ENCODE measurements around the gene ATG14. TPM values are rescaled to one million over a fixed set of nuclear protein-coding genes. Genes with fewer than 3 reads are reported as not detected.

ATG14 gene
- total RNA-seq, 2 donors from 2014 or later = 10.6 to 10.9 TPM

DNA sequence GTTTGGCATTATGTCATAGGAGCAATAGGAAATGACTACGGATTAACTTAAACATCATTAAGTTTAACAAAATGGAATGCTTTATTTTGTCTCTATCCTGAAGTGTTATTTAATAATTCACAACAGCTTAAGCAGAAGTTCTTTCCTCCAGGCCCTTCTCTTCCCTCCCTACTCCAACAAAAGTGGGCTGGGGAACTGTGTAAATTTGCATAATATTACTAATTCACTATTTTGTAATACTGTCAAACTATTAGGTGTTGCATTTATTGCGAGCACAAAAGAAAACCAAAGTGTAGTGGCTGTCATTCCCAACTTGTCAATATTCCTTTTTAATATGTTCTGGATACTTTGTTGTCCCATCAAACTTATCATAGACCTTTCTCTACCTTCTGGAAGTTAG, 69.8 kb downstream of the ATG14 start:
- H3K27ac ChIP-seq = no peak overlapping the region
- H3K27me3 ChIP-seq = no peaks in the 10 kb centered on the region
- no peak for DNase-seq
- H3K4me3 ChIP-seq = no peak overlapping the region
- intact Hi-C loops (cut with DNase I) = no loop called here
- peaks cover 46% of the 10 kb centered on the region for H3K4me1 ChIP-seq
- no peaks in the 10 kb centered on the region for H3K36me3 ChIP-seq (replicated peaks in 1 of 2; ENCODE audit: insufficient read depth in 1 of 2, low read depth in 2 of 2)
- TF ChIP-seq POLR2A (IDR thresholded peaks at IDR 0.05) = no peak
- TF ChIP-seq, protein P1, sequence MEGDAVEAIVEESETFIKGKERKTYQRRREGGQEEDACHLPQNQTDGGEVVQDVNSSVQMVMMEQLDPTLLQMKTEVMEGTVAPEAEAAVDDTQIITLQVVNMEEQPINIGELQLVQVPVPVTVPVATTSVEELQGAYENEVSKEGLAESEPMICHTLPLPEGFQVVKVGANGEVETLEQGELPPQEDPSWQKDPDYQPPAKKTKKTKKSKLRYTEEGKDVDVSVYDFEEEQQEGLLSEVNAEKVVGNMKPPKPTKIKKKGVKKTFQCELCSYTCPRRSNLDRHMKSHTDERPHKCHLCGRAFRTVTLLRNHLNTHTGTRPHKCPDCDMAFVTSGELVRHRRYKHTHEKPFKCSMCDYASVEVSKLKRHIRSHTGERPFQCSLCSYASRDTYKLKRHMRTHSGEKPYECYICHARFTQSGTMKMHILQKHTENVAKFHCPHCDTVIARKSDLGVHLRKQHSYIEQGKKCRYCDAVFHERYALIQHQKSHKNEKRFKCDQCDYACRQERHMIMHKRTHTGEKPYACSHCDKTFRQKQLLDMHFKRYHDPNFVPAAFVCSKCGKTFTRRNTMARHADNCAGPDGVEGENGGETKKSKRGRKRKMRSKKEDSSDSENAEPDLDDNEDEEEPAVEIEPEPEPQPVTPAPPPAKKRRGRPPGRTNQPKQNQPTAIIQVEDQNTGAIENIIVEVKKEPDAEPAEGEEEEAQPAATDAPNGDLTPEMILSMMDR (IDR thresholded peaks at IDR 0.05) = no peak
- H3K9me3 ChIP-seq = no peaks in the 10 kb centered on the region
- no peak for ATAC-seq
- WGBS, 2 donors = 91% methylated on average over 2 of the region's 2 CpGs

DNA sequence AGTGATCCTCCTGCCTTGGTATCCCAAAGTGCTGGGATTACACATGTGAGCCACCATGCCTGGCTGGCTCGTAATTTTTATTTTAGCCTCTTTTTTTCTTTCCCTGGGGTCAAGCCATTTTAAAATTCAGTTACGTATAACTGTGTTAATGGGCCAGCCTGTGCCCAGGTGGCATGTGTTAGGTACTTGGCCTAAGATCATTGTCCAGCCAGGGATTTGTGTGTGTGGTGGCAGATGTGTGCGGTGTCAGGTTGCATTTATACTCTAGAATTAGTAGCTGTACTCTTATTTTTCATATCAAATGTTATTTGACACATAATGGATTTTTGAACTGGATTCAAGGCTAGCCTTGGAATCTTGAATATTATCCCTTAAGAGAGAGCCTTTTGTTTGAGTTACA, 71.1 kb downstream of the ATG14 start:
- H3K4me1 ChIP-seq = peaks cover 33% of the 10 kb centered on the region
- H3K27me3 ChIP-seq = no peaks in the 10 kb centered on the region
- ATAC-seq (peak; percentile 85), DNase-seq (peak; percentile 42 to 74 (median 67))
- 35 to 39% methylated on average over 3 of the region's 3 CpGs for WGBS, 2 donors
- H3K27ac ChIP-seq = peak overlapping the region in 3 of 4 donors; percentile 33 to 60 (median 52)
- no peaks in the 10 kb centered on the region for H3K36me3 ChIP-seq (replicated peaks in 1 of 2; ENCODE audit: insufficient read depth in 1 of 2, low read depth in 2 of 2)
- no peak overlapping the region for H3K4me3 ChIP-seq
- no peak for TF ChIP-seq POLR2A (IDR thresholded peaks at IDR 0.05)
- TF ChIP-seq, protein P1 (IDR thresholded peaks at IDR 0.05) = no peak
- H3K9me3 ChIP-seq = no peaks in the 10 kb centered on the region
- intact Hi-C loops (cut with DNase I) = no loop called here

DNA sequence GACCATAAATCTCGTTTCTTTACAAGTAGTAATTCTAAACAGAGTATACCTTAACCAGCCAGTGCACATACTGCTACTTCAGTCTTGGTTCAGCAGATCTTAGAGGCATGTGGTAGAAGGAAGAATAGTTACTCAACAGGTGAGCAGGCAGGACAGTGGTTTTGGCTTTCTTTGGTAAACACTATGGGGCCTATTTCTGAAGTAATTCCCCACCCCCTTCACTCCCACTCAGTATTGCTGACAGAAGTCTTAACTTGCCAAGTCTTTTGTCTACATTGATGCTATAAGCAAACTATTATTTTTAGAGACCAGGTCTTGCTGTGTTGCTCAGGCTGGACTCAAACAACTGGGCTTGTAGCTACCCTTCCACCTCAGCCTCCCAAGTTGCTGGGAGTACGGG, 71.9 kb downstream of the ATG14 start:
- Histone ChIP-seq H3K36me3 (replicated peaks in 1 of 2; ENCODE audit: insufficient read depth in 1 of 2, low read depth in 2 of 2) (no peaks in the 10 kb centered on the region), H3K27me3 (no peaks in the 10 kb centered on the region), H3K4me3 (no peak overlapping the region), H3K9me3 (no peaks in the 10 kb centered on the region), H3K27ac (peak overlapping the region in 3 of 4 donors; percentile 33 to 60 (median 52)), H3K4me1 (peaks cover 26% of the 10 kb centered on the region)
- TF ChIP-seq POLR2A (IDR thresholded peaks at IDR 0.05) = no peak
- TF ChIP-seq, protein P1 (IDR thresholded peaks at IDR 0.05) = no peak
- DNase-seq = no peak
- intact Hi-C loops (cut with DNase I) = no loop called here
- 70 to 88% methylated on average over 2 of the region's 2 CpGs for WGBS, 2 donors
- no peak for ATAC-seq

DNA sequence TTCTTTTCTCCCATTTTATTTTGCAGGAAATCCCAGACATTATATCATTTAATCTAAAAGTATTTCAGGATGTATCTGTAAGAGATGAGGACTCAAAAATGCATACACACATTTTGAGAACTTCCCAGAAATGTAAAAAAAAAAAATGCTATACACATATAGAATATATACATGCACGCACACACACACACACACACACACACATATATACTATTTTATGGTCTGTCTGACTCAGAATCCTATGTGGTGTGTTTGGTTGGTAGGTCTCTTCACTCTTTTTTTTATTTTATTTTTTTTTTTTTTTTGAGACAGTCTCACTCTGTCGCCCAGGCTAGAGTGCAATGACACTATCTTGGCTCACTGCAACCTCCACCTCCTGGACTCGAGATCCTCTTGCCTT, 74.9 kb downstream of the ATG14 start:
- H3K4me3 ChIP-seq = no peak overlapping the region
- no peak for ATAC-seq
- no peaks in the 10 kb centered on the region for H3K9me3 ChIP-seq
- DNase-seq = no peak
- no peak for TF ChIP-seq POLR2A (IDR thresholded peaks at IDR 0.05)
- TF ChIP-seq, protein P1 (IDR thresholded peaks at IDR 0.05) = no peak
- peaks cover 49% of the 10 kb centered on the region for H3K4me1 ChIP-seq
- WGBS, 2 donors = 91 to 93% methylated on average over 3 of the region's 3 CpGs
- H3K36me3 ChIP-seq (replicated peaks in 1 of 2; ENCODE audit: insufficient read depth in 1 of 2, low read depth in 2 of 2) = no peaks in the 10 kb centered on the region
- intact Hi-C loops (cut with DNase I) = no loop called here
- peak overlapping the region in 1 of 4 donors; percentile 41 for H3K27ac ChIP-seq
- H3K27me3 ChIP-seq = no peaks in the 10 kb centered on the region

DNA sequence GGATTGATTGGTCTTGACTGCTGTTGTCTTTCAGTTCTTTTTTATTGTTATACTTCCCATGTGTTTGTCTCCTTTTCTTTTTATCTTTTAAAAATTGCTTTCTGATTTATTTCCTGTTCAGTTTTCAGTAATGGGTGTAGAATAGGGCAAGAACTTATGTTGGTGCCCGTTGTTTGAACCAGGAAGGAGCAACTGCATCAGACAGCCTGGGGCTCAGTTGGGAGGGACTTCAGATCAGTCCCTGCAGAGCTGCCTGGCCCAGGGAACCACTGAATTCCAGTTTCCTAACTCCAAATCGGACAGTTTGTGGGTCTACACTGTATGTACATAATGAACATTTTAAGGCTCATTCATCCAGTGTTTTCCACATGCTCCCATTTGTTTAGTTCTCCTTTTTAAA, 75.5 kb downstream of the ATG14 start:
- peaks cover 45% of the 10 kb centered on the region for H3K4me1 ChIP-seq
- H3K36me3 ChIP-seq (replicated peaks in 1 of 2; ENCODE audit: insufficient read depth in 1 of 2, low read depth in 2 of 2) = no peaks in the 10 kb centered on the region
- 48 to 56% methylated on average over 2 of the region's 2 CpGs for WGBS, 2 donors
- no peak overlapping the region for H3K4me3 ChIP-seq
- ATAC-seq (no peak), DNase-seq (peak in 1 of 4 donors; percentile 35)
- no peaks in the 10 kb centered on the region for H3K27me3 ChIP-seq
- H3K27ac ChIP-seq = peak overlapping the region in 1 of 4 donors; percentile 41
- TF ChIP-seq, protein P1 (IDR thresholded peaks at IDR 0.05) = no peak
- no peak for TF ChIP-seq POLR2A (IDR thresholded peaks at IDR 0.05)
- intact Hi-C loops (cut with DNase I) = no loop called here
- H3K9me3 ChIP-seq = no peaks in the 10 kb centered on the region
